SKM-1 treated with dmso at 0.1 percent for 144 hours (cell line): Measurements from ENCODE around the gene TLX2.

Source experiments
- DNase-seq: peaks from one replicate; lab custom pipeline; 2025; ENCODE audit not compliant: unreplicated experiment; lab: John Stamatoyannopoulos, UW

The TLX2 gene

GRCh38 chr2:74531666-74532065, 17.4 kb downstream of the TLX2 start:
- no peak for DNase-seq

- DNase-seq, result no peak
Observed at GRCh38 chr2:74532222-74532621, 18.0 kb downstream of the TLX2 start.

- no peak for DNase-seq
Observed at GRCh38 chr2:74533464-74533863, 19.2 kb downstream of the TLX2 start.

- no peak for DNase-seq
Observed at GRCh38 chr2:74534411-74534810, 20.2 kb downstream of the TLX2 start.

- no peak for DNase-seq
Observed at GRCh38 chr2:74535440-74535965, 21.3 kb downstream of the TLX2 start.

GRCh38 chr2:74536166-74536950, 22.1 kb downstream of the TLX2 start:
- no peak for DNase-seq

- no peak for DNase-seq
Observed at GRCh38 chr2:74537140-74537539, 22.9 kb downstream of the TLX2 start.

GRCh38 chr2:74538881-74539339, 24.7 kb downstream of the TLX2 start:
- no peak for DNase-seq

GRCh38 chr2:74540291-74540690, 26.0 kb downstream of the TLX2 start:
- DNase-seq, result no peak

- no peak for DNase-seq
Observed at GRCh38 chr2:74542978-74543377, 28.7 kb downstream of the TLX2 start.

- DNase-seq, result no peak
Observed at GRCh38 chr2:74544634-74545033, 30.4 kb downstream of the TLX2 start.

- no peak for DNase-seq
Observed at GRCh38 chr2:74546004-74546403, 31.8 kb downstream of the TLX2 start.

- no peak for DNase-seq
Observed at GRCh38 chr2:74548285-74548899, 34.1 kb downstream of the TLX2 start.

GRCh38 chr2:74548900-74549826, 34.9 kb downstream of the TLX2 start:
- DNase-seq, result peak; percentile 19

GRCh38 chr2:74550231-74550630, 36.0 kb downstream of the TLX2 start:
- no peak for DNase-seq

GRCh38 chr2:74551530-74551929, 37.3 kb downstream of the TLX2 start:
- DNase-seq, result no peak

- DNase-seq, result no peak
Observed at GRCh38 chr2:74551942-74552913, 38.0 kb downstream of the TLX2 start.

GRCh38 chr2:74552914-74553811, 38.9 kb downstream of the TLX2 start:
- no peak for DNase-seq
